T-cell (primary cell): ENCODE data around the gene TMBIM4. TPM values are rescaled to one million over a fixed set of nuclear protein-coding genes. Genes with fewer than 3 reads are reported as not detected.

Source experiments
- ATAC-seq, 4 experiments: fragments of 200-7000 bp in 3 of 4; fragments of 150-1000 bp in 1 of 4; cut with Tn5 transposase; replicated peaks in 1 of 4; 1 replicate in 3 of 4; 2 replicates in 1 of 4; pipeline ENCODE4 v1.10.0; 2021; ENCODE audit warnings: moderate library complexity in 3 of 4, mild to moderate bottlenecking in 2 of 4, moderate number of reproducible peaks in 1 of 4
- CTCF ChIA-PET, 2 donors: fragments of 300-600 bp; sonication (Branson Sonifier 250); formaldehyde crosslinking; loops; one replicate each; lab custom pipeline; 2022; ENCODE audit warnings: antibody characterized with exemption in 2 of 2; lab: Charles Lee
- POLR2A ChIA-PET, 2 donors: fragments of 300-600 bp; sonication (Branson Sonifier 250); formaldehyde crosslinking; loops; one replicate each; lab custom pipeline; 2022; ENCODE audit warnings: antibody characterized with exemption in 2 of 2; lab: Charles Lee
- DNase-seq, 35 experiments: peaks; one replicate each; pipeline versions ENCODE4 v3.0.0 to v3.0.0-alpha.2; 2013 to 2023
- H3K27ac ChIP-seq: one replicate; pipeline ENCODE4 v1.5.1; 2013; ENCODE audit warnings: low read length
- H3K27me3 ChIP-seq, 2 experiments: replicated peaks in 1 of 2; 1 replicate in 1 of 2; 2 replicates in 1 of 2; pipeline versions ENCODE4 v1.6.1 to v1.7.0; 2013; ENCODE audit warnings: low read length in 1 of 2, mixed read lengths in 1 of 2; ENCODE audit not compliant: control insufficient read depth in 2 of 2, insufficient read depth in 2 of 2; ENCODE audit errors: extremely low read depth in 1 of 2
- H3K36me3 ChIP-seq, 2 donors: 1 replicate in 1 of 2; 2 replicates in 1 of 2; pipeline versions ENCODE4 v1.6.1 to v1.7.0; 2013; ENCODE audit warnings: low read length in 1 of 2; ENCODE audit not compliant: control insufficient read depth in 2 of 2, insufficient read depth in 1 of 2; ENCODE audit errors: extremely low read depth in 1 of 2
- H3K4me1 ChIP-seq, 2 experiments: 1 replicate in 1 of 2; 2 replicates in 1 of 2; pipeline versions ENCODE4 v1.6.1 to v1.7.0; 2013; ENCODE audit warnings: low read length in 2 of 2, mixed read lengths in 1 of 2; ENCODE audit not compliant: insufficient read depth in 2 of 2, control insufficient read depth in 1 of 2; ENCODE audit errors: extremely low read depth in 1 of 2
- H3K4me3 ChIP-seq, 2 donors: 1 replicate in 1 of 2; 2 replicates in 1 of 2; pipeline versions ENCODE4 v1.5.1 to v1.7.0; 2013; ENCODE audit warnings: mild to moderate bottlenecking in 2 of 2, low read length in 1 of 2, moderate library complexity in 1 of 2; ENCODE audit not compliant: control insufficient read depth in 1 of 2; ENCODE audit errors: extremely low read depth in 1 of 2
- H3K9me3 ChIP-seq: 2 replicates; pipeline ENCODE4 v1.7.0; 2013
- H3K27ac Mint-ChIP-seq, 2 donors: one replicate each; pipeline ENCODE4 v1.8.0; 2020 to 2021; ENCODE audit warnings: mild to moderate bottlenecking in 2 of 2, mixed read lengths in 2 of 2
- H3K27me3 Mint-ChIP-seq, 2 donors: one replicate each; pipeline ENCODE4 v1.8.0; 2021 to 2022; ENCODE audit warnings: mixed read lengths in 2 of 2
- H3K36me3 Mint-ChIP-seq: one replicate; pipeline ENCODE4 v1.8.0; 2021; ENCODE audit warnings: mixed read lengths
- H3K4me1 Mint-ChIP-seq, 3 donors: one replicate each; pipeline ENCODE4 v1.8.0; 2020 to 2022; ENCODE audit warnings: mixed read lengths in 3 of 3, mild to moderate bottlenecking in 1 of 3
- H3K4me3 Mint-ChIP-seq, 3 donors: one replicate each; pipeline ENCODE4 v1.8.0; 2020 to 2022; ENCODE audit warnings: mild to moderate bottlenecking in 3 of 3, mixed read lengths in 3 of 3, moderate library complexity in 3 of 3
- H3K9me3 Mint-ChIP-seq, 3 donors: one replicate each; pipeline ENCODE4 v1.8.0; 2020 to 2022; ENCODE audit warnings: mixed read lengths in 3 of 3
- WGBS: methylation state at CpG from one replicate; pipeline ENCODE4 v1.1.5; 2013; ENCODE audit warnings: missing lambda C conversion rate; ENCODE audit not compliant: insufficient coverage; 5-methylcytosine and 5-hydroxymethylcytosine counted together
- total RNA-seq, 35 experiments: library from RNA in 6 of 35; stranded (reverse) in 6 of 35; fragments of 120-200 nt in 1 of 35; gene quantifications; one replicate each; pipeline versions ENCODE4 v1.2.1 to v1.2.4 and lab custom pipeline; 2013 to 2026

TMBIM4 gene
- total RNA-seq, 5 donors from 2014 or later (not counting 1 experiment from before 2014, with no cell fraction given) = 44.7 to 90.0 (median 76.7) TPM

DNA sequence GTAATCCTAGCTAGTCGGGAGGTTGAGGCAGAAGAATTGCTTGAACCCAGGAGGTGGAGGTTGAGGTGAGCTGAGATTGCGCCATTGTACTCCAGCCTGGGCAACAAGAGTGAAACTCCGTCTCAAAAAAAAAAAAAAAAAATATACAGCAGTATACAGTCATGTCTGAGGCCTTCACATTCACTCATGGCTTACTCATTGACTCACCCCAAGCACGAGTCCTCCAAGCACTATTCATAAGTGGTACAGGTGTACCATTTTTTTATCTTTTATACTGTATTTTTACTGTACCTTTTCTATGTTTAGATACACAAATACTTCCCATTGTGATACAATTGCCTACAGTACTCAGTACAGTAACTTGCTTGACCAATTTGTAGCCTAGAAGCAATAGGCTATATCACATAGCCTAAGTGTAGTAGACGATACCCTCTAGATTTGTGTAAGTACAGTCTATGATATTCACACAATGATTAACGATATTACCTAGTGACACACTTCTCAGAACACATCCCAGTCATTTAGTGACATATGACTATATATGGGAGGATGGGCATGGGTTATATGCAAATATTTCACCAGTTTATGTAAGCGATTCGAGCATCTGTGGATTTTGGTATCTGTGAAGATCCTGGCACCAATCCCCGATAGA, 51.4 kb downstream of the TMBIM4 start:
- CTCF ChIA-PET = interaction anchor here in 1 of 2 donors (0.8 kb wide), 1 partner anchor 12 kb away, joined by 3 read pairs; the partner anchor contains the start of gene LLPH
- no peaks in the 10 kb centered on the region for H3K27me3 Mint-ChIP-seq
- H3K27ac Mint-ChIP-seq = no peak overlapping the region
- no peak overlapping the region for H3K4me3 Mint-ChIP-seq
- WGBS = 100% methylated on average over 1 of the region's 9 CpGs
- H3K9me3 Mint-ChIP-seq = no peaks in the 10 kb centered on the region
- no peak overlapping the region for H3K4me3 ChIP-seq
- ATAC-seq = no peak
- no peaks in the 10 kb centered on the region for H3K27me3 ChIP-seq
- POLR2A ChIA-PET = no interaction called here
- peaks cover 0 to 26% of the 10 kb centered on the region in 2 donors for H3K36me3 ChIP-seq
- H3K4me1 ChIP-seq = peaks cover 0 to 3% of the 10 kb centered on the region in 2 experiments
- H3K9me3 ChIP-seq = no peaks in the 10 kb centered on the region
- no peak for DNase-seq
- H3K4me1 Mint-ChIP-seq = peaks cover 9 to 13% (median 12%) of the 10 kb centered on the region in 3 donors
- H3K36me3 Mint-ChIP-seq = peaks cover 14% of the 10 kb centered on the region
- no peak overlapping the region for H3K27ac ChIP-seq

DNA sequence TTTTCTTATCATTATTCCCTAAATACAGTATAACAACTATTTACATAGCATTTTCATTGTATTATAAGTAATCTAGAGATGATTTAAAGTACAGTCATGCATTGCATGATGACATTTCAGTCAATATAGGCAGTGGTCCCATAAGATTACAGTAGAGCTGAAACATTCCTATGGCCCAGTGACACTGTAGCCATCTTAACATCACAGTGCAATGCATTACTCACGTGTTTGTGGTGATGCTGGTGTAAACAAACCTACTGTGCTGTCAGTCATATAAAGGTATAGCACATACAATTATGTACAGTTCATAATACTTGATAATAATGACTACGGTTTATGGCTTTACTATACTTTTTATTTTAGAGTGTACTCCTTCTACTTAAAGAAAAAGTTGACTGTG, 52.6 kb downstream of the TMBIM4 start:
- Histone ChIP-seq H3K4me3 (no peak overlapping the region), H3K36me3 (peaks cover 0 to 17% of the 10 kb centered on the region in 2 donors), H3K4me1 (peaks cover 0 to 3% of the 10 kb centered on the region in 2 experiments), H3K9me3 (no peaks in the 10 kb centered on the region), H3K27me3 (no peaks in the 10 kb centered on the region), H3K27ac (no peak overlapping the region)
- H3K27ac Mint-ChIP-seq = no peak overlapping the region
- ChIA-PET CTCF (interaction anchor here (0.8 to 1.2 kb wide), 2 partner anchors 10 to 14 kb away, joined by 3 read pairs; partner anchors contain the start of gene LLPH (in 1 of the 2)), POLR2A (no interaction called here)
- no peaks in the 10 kb centered on the region for H3K9me3 Mint-ChIP-seq
- ATAC-seq = no peak
- H3K4me3 Mint-ChIP-seq = no peak overlapping the region
- peaks cover 9% of the 10 kb centered on the region for H3K36me3 Mint-ChIP-seq
- no peaks in the 10 kb centered on the region for H3K27me3 Mint-ChIP-seq
- no peak for DNase-seq
- no CpG with 5 or more reads among the region's 2 CpGs for WGBS
- H3K4me1 Mint-ChIP-seq = peaks cover 9 to 13% (median 12%) of the 10 kb centered on the region in 3 donors

DNA sequence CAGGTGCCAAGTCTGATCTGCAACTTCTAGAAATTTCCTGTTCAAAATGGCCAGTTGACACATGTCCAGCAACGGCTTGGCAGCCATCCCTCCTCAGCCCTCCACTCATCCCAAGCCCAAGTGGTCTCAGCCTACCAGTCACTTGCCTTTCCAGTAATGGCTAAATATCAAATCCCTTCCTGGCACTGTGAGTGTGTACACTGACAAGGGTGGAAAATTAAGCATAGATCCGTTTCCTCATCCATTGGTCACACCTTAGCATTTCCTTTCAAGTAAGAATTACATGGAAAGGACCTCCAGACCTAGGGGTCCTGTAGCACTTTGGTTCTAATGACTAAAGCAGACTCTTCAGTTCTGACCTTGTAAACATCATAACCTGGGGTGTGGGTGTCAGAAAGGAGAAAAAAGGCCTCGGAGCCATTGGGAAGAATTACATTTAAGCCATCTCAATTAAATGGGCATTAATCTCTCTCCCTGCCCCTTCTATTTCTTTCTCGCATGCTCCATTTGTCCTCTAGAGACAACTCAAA, 54.7 kb downstream of the TMBIM4 start:
- H3K27ac ChIP-seq = no peak overlapping the region
- H3K4me3 ChIP-seq = no peak overlapping the region
- ChIA-PET CTCF (no interaction called here), POLR2A (no interaction called here)
- H3K9me3 ChIP-seq = no peaks in the 10 kb centered on the region
- Mint-ChIP-seq H3K4me3 (no peak overlapping the region), H3K9me3 (no peaks in the 10 kb centered on the region), H3K27ac (no peak overlapping the region), H3K4me1 (peaks cover 7 to 8% (median 7%) of the 10 kb centered on the region in 3 donors), H3K27me3 (no peaks in the 10 kb centered on the region), H3K36me3 (peaks cover 6% of the 10 kb centered on the region)
- H3K36me3 ChIP-seq = peaks cover 0 to 6% of the 10 kb centered on the region in 2 donors
- WGBS = 100% methylated on average over 2 of the region's 4 CpGs
- no peak for ATAC-seq
- no peak for DNase-seq
- H3K4me1 ChIP-seq = peaks cover 0 to 3% of the 10 kb centered on the region in 2 experiments
- no peaks in the 10 kb centered on the region for H3K27me3 ChIP-seq

DNA sequence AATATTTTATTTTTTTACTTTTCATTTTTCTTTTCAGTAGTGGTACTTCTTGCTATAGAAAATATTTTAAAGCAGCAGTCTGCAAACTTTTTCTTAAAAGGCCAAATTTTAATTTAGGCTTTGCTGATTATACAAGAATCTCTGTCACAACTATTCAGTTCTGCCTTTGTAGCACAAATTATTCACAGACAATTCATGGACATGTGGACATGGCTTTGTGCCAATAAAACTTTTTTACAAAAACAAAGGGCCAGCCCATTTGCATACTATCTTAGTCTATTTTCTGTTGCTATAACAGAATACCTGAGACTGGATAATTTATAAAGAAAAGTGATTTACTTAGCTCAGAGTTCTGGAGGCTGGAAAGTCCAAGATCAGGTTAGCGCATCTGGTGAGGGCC, 56.3 kb downstream of the TMBIM4 start:
- Mint-ChIP-seq H3K4me1 (no peaks in the 10 kb centered on the region), H3K4me3 (no peak overlapping the region), H3K27me3 (no peaks in the 10 kb centered on the region), H3K36me3 (no peaks in the 10 kb centered on the region), H3K9me3 (no peaks in the 10 kb centered on the region), H3K27ac (no peak overlapping the region)
- Histone ChIP-seq H3K4me1 (no peaks in the 10 kb centered on the region), H3K4me3 (no peak overlapping the region), H3K27me3 (no peaks in the 10 kb centered on the region), H3K36me3 (peaks cover 0 to under 1% of the 10 kb centered on the region in 2 donors), H3K9me3 (no peaks in the 10 kb centered on the region), H3K27ac (no peak overlapping the region)
- WGBS = no CpG with 5 or more reads among the region's 1 CpG
- CTCF ChIA-PET = interaction anchor here (0.6 to 0.7 kb wide), 2 partner anchors 90 to 94 kb away, joined by 3 read pairs; no protein-coding TSS in a partner anchor
- POLR2A ChIA-PET = no interaction called here
- DNase-seq (no peak), ATAC-seq (no peak)

DNA sequence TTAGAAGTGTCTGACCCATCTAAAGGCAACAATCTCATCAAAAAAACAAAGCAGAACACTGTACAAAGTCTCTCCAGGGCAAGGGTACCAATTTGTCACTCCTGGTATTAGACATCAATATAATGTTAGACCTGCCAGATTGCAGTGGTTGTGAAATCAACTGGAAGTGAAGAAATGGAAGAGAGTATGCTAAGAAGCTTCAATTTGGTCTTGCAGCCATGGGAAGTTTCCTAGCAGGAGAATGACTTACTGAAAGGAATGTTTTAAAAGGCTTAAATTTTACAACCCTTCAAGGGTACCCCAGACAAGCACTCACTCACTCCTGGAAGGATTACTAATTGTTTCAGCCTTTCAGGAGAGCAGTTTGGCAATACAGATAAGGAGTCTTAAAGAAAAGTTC, 58.2 kb downstream of the TMBIM4 start:
- Mint-ChIP-seq H3K36me3 (no peaks in the 10 kb centered on the region), H3K27me3 (peaks cover 0 to 2% of the 10 kb centered on the region in 2 donors), H3K4me1 (peaks cover 0 to 4% (median 2%) of the 10 kb centered on the region in 3 donors), H3K4me3 (no peak overlapping the region), H3K9me3 (no peaks in the 10 kb centered on the region), H3K27ac (no peak overlapping the region)
- Histone ChIP-seq H3K4me3 (no peak overlapping the region), H3K4me1 (no peaks in the 10 kb centered on the region), H3K27me3 (peaks cover 0 to 5% of the 10 kb centered on the region in 2 experiments), H3K36me3 (no peaks in the 10 kb centered on the region), H3K9me3 (no peaks in the 10 kb centered on the region), H3K27ac (no peak overlapping the region)
- ATAC-seq = no peak
- CTCF ChIA-PET = no interaction called here
- DNase-seq = no peak
- POLR2A ChIA-PET = no interaction called here

DNA sequence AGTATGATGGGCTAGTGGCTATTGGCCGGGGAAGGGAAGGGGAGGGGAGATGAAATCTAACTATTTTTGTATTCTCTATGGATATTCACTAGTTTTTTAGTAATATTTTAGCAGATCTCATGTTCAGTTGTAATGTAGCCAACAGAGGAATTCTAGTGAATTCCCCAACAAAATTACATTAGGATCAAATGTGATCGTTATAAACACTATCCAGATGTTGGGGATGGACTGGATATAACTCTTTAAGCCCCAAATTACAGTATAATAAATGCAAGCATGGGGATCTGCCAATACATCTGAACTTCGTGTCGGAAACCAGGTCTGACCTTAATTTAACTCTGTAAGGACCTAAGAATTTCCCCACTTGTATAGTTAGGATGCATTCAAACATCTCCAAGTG, 60.7 kb downstream of the TMBIM4 start:
- H3K27ac Mint-ChIP-seq = no peak overlapping the region
- CTCF ChIA-PET = interaction anchor here in 1 of 2 donors (1.0 to 1.7 kb wide), 2 partner anchors 1214 to 1218 kb away, joined by 3 read pairs; no protein-coding TSS in a partner anchor
- no peak overlapping the region for H3K27ac ChIP-seq
- H3K36me3 Mint-ChIP-seq = no peaks in the 10 kb centered on the region
- H3K36me3 ChIP-seq = no peaks in the 10 kb centered on the region
- POLR2A ChIA-PET = no interaction called here
- no peak overlapping the region for H3K4me3 ChIP-seq
- WGBS = no CpG with 5 or more reads among the region's 4 CpGs
- H3K27me3 ChIP-seq = peaks cover 0 to 5% of the 10 kb centered on the region in 2 experiments
- no peaks in the 10 kb centered on the region for H3K9me3 Mint-ChIP-seq
- H3K4me1 ChIP-seq = no peaks in the 10 kb centered on the region
- ATAC-seq (no peak), DNase-seq (no peak)
- peaks cover 2 to 7% of the 10 kb centered on the region in 2 donors for H3K27me3 Mint-ChIP-seq
- H3K9me3 ChIP-seq = no peaks in the 10 kb centered on the region
- no peak overlapping the region for H3K4me3 Mint-ChIP-seq
- peaks cover 0 to 4% (median 2%) of the 10 kb centered on the region in 3 donors for H3K4me1 Mint-ChIP-seq
